ENCODE measurements around the gene BEND2.

GRCh38 chrX:18151157-18151556 lies 69.5 kb downstream of the BEND2 start:
- TF ChIP-seq CTCF (IDR thresholded peaks at IDR 0.05; ENCODE audit: insufficient read depth, low read length, poor library complexity, severe bottlenecking) (no peak), EZH2phosphoT487 (conservative IDR thresholded peaks at IDR 0.05; ENCODE audit: low read length) (no peak)

Measured in SU-DHL-6 (cell line).